Tibial artery (tissue), 4 donors: ENCODE data around the gene TMEM203.
A peak's percentile ranks its signal among the peaks of the same experiment; 100 is the strongest.

Experiments used
- DNase-seq, 2 donors: peaks; one replicate each; pipeline ENCODE4 v3.0.0-alpha.2; 2019
- H3K27ac ChIP-seq, 2 donors: fragments of 200-600 bp; sonication (generic) in 1 of 2; 1 replicate in 1 of 2; 2 replicates in 1 of 2; pipeline ENCODE4 v1.5.1; 2018 to 2019; ENCODE audit warnings: mild to moderate bottlenecking in 1 of 2
- H3K27me3 ChIP-seq, 2 donors: fragments of 200-600 bp; sonication (generic) in 1 of 2; one replicate each; pipeline versions ENCODE4 v1.5.1 to v1.6.0; 2016 to 2019
- H3K36me3 ChIP-seq, 3 donors: fragments of 200-600 bp; sonication (generic) in 2 of 3; one replicate each; pipeline ENCODE4 v1.5.1; 2016 to 2019; ENCODE audit warnings: mild to moderate bottlenecking in 2 of 3
- H3K4me1 ChIP-seq, 4 donors: fragments of 200-600 bp; sonication (generic) in 2 of 4; 1 replicate in 3 of 4; 2 replicates in 1 of 4; pipeline ENCODE4 v1.5.1; 2016 to 2019
- H3K4me3 ChIP-seq, 2 donors: fragments of 200-600 bp; sonication (generic) in 1 of 2; 1 replicate in 1 of 2; 2 replicates in 1 of 2; pipeline ENCODE4 v1.5.1; 2018 to 2019; ENCODE audit warnings: mild to moderate bottlenecking in 2 of 2
- H3K9me3 ChIP-seq, 3 donors: fragments of 200-600 bp; sonication (generic) in 1 of 3; one replicate each; pipeline ENCODE4 v1.5.1; 2016 to 2019
- intact Hi-C: fragments of 100-400 bp; cut with DNase I; formaldehyde crosslinking; loops from one replicate; pipeline ENCODE4 v1.15.0; 2023; ENCODE audit warnings: low total_unique reads
- TF ChIP-seq, protein P1 (sequence below), 2 experiments: fragments of 200-600 bp in 1 of 2; fragments of 450-650 bp in 1 of 2; IDR thresholded peaks; one replicate each; pipeline ENCODE4 v1.5.1; 2017 to 2019; ENCODE audit warnings: antibody characterized with exemption in 2 of 2, mild to moderate bottlenecking in 1 of 2, moderate library complexity in 1 of 2

Gene TMEM203, protein sequence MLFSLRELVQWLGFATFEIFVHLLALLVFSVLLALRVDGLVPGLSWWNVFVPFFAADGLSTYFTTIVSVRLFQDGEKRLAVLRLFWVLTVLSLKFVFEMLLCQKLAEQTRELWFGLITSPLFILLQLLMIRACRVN

DNA sequence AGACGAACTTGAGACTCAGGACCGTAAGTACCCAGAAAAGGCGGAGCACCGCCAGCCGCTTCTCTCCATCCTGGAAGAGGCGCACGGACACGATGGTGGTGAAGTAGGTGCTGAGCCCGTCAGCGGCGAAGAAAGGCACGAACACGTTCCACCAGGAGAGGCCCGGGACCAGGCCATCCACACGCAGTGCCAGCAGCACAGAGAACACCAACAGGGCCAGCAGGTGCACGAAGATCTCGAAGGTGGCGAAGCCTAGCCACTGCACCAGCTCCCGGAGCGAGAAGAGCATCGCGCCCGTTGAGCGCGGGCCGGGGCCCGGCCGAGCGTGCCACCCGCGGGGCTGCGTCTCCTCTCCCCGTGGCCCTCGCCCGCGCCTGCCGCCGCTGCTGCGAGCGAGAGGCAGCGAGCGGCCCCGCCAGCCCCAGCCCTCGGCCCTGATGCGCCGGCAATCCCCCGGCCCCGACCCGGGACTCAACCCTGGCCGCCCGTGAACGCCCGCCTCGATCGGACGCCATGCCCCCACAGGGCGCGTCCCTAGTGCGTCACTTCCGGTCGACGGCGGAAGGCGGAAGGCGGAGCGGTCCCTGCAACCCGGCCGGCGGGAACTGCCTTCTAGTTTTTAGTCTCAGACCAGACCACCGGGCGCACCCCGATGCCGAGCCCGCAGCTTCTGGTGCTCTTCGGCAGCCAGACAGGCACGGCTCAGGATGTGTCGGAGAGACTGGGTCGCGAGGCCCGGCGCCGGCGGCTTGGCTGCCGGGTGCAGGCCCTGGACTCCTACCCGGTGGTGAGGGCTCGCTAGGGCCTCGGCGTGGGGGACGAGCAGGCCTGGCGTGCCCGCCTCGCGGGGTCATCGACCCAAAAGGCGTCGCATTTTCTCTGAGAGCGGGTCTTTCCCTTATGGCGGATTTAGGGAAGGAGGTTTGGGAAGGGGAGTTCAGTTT is at the start of gene TMEM203, which contains the start of gene NDOR1:
Gene TMEM203 (minus strand): TSS at position 523 of the 944 bp plus-strand sequence. CDS start 234 bp downstream, at position 289.
Gene NDOR1 (plus strand): TSS at position 575 of the 944 bp plus-strand sequence. CDS start 78 bp downstream, at position 653.
- TF ChIP-seq, protein P1, sequence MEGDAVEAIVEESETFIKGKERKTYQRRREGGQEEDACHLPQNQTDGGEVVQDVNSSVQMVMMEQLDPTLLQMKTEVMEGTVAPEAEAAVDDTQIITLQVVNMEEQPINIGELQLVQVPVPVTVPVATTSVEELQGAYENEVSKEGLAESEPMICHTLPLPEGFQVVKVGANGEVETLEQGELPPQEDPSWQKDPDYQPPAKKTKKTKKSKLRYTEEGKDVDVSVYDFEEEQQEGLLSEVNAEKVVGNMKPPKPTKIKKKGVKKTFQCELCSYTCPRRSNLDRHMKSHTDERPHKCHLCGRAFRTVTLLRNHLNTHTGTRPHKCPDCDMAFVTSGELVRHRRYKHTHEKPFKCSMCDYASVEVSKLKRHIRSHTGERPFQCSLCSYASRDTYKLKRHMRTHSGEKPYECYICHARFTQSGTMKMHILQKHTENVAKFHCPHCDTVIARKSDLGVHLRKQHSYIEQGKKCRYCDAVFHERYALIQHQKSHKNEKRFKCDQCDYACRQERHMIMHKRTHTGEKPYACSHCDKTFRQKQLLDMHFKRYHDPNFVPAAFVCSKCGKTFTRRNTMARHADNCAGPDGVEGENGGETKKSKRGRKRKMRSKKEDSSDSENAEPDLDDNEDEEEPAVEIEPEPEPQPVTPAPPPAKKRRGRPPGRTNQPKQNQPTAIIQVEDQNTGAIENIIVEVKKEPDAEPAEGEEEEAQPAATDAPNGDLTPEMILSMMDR (IDR thresholded peaks at IDR 0.05): no peak
- H3K27me3 ChIP-seq: no peaks in the 10 kb centered on the region
- H3K4me3 ChIP-seq: peak within 1 kb of the TSS; percentile 97
- peak within 1 kb of the TSS; percentile 82 to 89 for H3K27ac ChIP-seq
- H3K4me1 ChIP-seq: peaks cover 0 to 57% (median 44%) of the 10 kb centered on the region in 4 donors
- peak; percentile 86 to 93 for DNase-seq
- H3K9me3 ChIP-seq: no peaks in the 10 kb centered on the region
- intact Hi-C loops: no loop called here
- peaks cover 0 to 20% (median 0%) of the 10 kb centered on the region in 3 donors for H3K36me3 ChIP-seq

DNA sequence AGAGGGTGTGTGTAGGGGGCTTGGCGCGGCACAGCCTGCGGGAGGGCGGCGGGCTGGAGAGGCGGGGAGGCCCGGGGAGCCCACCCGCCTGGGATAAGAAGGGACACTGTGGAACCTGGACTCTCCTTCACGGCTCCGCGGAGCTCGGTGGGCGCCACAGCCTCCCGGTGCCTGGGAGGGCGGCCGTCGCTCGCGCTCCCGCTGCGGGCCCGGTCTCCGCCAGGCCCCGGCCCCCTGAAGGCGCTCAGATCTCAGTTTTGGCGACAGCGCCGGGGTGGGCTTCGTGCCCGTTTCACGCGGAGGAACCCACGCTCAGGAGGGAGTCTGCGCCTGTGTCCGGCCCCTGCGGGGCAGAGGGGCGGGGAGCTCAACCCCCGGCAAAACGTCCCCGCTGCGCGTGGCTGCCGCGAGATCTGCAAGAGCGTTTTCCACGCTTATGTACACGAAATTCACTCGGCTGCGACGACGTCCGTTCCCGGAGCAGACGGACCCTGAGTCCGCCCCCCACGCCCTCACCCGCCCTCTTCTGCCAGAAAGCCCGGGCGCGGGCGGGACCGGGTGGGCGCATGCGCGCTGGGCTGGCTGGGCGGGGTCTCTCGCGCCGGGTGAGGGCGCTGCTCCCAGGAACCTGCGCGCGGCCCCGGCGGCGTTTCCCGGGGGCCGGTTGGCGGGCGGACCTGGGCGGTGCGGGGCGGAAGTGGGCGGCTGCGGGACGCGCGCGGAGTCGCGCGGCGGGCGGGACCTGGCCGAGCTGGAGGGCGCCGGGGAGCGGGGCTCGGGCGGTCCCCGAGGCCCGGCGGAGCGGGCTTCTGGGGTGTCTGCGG is 49.4 kb upstream of the TMEM203 start, which contains the start of gene NELFB:
Gene NELFB (plus strand): TSS at position 704 of the 824 bp plus-strand sequence.
- peaks cover 0 to 27% of the 10 kb centered on the region in 2 donors for H3K27me3 ChIP-seq
- peak within 1 kb of the TSS; percentile 76 to 79 for H3K27ac ChIP-seq

DNA sequence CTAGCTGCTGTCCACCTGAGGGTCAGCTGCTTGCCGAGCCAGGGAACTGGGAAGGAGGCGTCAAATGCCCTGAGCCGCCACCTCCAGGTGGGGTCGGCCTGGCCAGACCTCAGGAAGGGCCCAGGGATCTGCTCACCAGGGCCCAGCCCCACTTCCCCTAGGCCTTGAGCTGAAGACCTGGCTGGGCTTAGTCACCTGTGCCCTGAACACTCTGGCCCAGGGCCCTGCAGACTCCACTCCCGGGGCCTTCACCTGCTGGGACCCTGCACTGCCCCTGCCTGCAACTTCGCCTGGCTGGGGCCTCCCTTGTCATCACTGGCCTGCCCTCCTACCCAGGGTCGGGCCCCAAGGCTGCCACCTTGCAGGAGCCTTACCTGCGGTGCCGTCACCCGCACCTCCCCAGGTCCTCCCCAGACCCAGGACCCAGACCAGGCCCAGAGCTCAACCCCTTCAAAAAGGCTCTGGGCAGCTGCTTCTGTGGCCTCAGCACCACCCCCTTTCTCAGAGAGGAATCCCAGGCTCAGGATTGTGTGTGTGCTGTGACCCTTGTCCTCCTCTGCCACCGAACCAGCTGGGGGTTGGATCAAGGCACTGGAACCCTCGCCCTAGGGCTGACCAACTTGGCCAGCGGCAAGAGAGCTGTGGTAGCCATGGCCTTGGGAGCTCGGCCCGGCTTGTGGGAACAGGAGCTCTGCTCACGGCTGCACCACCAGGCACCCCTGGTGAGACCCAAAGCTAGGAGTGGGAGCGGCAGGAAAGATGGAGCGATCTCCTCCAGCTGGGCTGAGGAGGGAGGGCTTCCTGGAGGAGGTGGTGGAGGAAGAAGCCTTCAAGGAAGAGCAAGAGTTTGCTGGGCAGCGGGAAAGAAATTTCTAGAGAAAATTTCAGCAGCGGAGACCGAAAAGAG is 48.5 kb upstream of the TMEM203 start:
- H3K36me3 ChIP-seq: peaks cover 5 to 26% (median 9%) of the 10 kb centered on the region in 3 donors
- H3K27ac ChIP-seq: peak overlapping the region; percentile 76 to 79
- no peak for DNase-seq
- H3K9me3 ChIP-seq: no peaks in the 10 kb centered on the region
- peaks cover 0 to 26% (median 23%) of the 10 kb centered on the region in 4 donors for H3K4me1 ChIP-seq
- TF ChIP-seq, protein P1 (IDR thresholded peaks at IDR 0.05): no peak
- intact Hi-C loops: no loop called here
- peak overlapping the region; percentile 92 for H3K4me3 ChIP-seq
- H3K27me3 ChIP-seq: peaks cover 0 to 30% of the 10 kb centered on the region in 2 donors

More for the DNA sequence above, 49.4 kb upstream of the TMEM203 start, which contains the start of gene NELFB:
- Histone ChIP-seq H3K9me3 (no peaks in the 10 kb centered on the region), H3K4me1 (peaks cover 0 to 26% (median 23%) of the 10 kb centered on the region in 4 donors), H3K4me3 (peak within 1 kb of the TSS; percentile 92), H3K36me3 (peaks cover 10 to 31% (median 12%) of the 10 kb centered on the region in 3 donors)
- peak; percentile 88 to 96 for DNase-seq
- TF ChIP-seq, protein P1 (IDR thresholded peaks at IDR 0.05): peak in 1 of 2 experiments; percentile 20
- intact Hi-C loops: no loop called here

DNA sequence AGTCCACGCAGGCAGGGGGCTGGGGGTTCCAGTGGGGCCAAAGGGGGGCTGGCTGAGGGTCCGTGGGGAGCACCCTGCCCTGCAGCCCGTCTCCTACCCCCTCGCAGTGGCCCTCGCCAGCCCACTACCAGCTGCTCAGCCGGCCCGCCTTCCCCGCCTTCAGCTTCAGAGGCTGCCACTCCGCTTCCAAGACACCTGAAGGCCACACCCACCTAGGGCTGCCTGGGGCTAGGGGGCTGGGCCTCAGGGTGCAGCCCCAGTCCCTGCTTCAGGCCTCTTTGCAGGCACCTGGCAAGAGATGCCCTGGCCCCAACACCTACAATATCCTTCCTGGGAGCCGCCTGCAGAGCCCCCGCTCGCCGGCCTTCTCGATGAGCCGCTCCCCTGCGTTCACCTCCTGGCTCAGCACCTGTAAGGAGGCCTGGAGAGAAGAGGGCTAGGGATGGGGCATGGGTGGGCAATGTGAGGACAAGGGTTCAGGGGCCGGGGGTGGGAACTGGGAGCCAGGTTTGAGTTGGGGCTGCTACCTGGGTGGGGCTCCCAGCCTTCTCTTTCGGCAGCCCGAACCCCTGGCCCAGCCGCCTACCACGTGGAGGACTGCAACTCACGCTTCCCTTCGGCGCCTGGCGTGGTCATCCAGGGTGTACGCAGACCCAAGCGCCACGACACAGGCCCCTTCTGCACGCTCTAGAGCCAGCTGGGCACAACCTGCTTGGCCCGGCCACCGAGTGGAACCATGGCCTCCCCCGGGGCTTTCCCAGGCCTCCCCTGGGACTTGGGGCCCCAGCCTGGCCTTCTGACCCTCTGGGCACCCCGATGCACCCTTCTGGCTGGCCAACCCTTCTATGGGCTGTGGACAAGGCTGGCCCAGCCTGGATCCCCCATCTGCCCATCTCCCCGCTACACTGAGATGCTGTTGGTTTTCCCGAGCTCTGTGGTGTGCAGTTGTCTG is 47.4 kb upstream of the TMEM203 start:
- peaks cover 0 to 15% (median 6%) of the 10 kb centered on the region in 3 donors for H3K36me3 ChIP-seq
- intact Hi-C loops: no loop called here
- no peak for DNase-seq
- H3K27me3 ChIP-seq: peaks cover 0 to 30% of the 10 kb centered on the region in 2 donors
- H3K4me1 ChIP-seq: peaks cover 0 to 26% (median 23%) of the 10 kb centered on the region in 4 donors
- no peak overlapping the region for H3K4me3 ChIP-seq
- no peaks in the 10 kb centered on the region for H3K9me3 ChIP-seq
- TF ChIP-seq, protein P1 (IDR thresholded peaks at IDR 0.05): no peak
- H3K27ac ChIP-seq: no peak overlapping the region
